ENCODE results near the gene BEX4.

DNA sequence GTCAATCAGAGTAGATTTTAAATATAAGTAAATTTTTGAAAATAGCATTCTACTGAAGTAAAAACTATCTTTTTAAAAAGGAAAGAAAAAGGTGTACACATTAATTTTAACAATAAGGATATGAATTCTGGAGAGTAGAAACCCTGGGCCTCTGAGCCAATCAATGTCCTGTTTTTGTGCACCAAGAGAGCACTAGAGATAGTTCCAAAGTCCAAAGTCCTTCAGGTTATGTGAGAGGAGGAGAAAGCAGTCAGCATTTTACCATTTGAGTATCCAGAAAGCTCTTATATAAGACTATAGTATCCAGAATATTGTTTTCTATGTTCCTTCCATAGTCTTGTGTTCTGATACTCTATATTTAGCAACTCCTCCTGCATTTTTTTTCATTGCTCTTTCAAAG is 43.4 kb downstream of the BEX4 start:
- TF ChIP-seq POLR2AphosphoS5 (IDR thresholded peaks at IDR 0.05) (no peak), EP300 (conservative IDR thresholded peaks at IDR 0.05; ENCODE audit: poor library complexity, severe bottlenecking) (no peak), CTCF (IDR thresholded peaks at IDR 0.05; ENCODE audit: poor library complexity, severe bottlenecking) (no peak), MXI1 (conservative IDR thresholded peaks at IDR 0.05; ENCODE audit: poor library complexity, severe bottlenecking) (no peak), TAF1 (IDR thresholded peaks at IDR 0.05; ENCODE audit: low read depth) (no peak), RAD21 (conservative IDR thresholded peaks at IDR 0.05) (no peak)
- TF ChIP-seq, protein P1, sequence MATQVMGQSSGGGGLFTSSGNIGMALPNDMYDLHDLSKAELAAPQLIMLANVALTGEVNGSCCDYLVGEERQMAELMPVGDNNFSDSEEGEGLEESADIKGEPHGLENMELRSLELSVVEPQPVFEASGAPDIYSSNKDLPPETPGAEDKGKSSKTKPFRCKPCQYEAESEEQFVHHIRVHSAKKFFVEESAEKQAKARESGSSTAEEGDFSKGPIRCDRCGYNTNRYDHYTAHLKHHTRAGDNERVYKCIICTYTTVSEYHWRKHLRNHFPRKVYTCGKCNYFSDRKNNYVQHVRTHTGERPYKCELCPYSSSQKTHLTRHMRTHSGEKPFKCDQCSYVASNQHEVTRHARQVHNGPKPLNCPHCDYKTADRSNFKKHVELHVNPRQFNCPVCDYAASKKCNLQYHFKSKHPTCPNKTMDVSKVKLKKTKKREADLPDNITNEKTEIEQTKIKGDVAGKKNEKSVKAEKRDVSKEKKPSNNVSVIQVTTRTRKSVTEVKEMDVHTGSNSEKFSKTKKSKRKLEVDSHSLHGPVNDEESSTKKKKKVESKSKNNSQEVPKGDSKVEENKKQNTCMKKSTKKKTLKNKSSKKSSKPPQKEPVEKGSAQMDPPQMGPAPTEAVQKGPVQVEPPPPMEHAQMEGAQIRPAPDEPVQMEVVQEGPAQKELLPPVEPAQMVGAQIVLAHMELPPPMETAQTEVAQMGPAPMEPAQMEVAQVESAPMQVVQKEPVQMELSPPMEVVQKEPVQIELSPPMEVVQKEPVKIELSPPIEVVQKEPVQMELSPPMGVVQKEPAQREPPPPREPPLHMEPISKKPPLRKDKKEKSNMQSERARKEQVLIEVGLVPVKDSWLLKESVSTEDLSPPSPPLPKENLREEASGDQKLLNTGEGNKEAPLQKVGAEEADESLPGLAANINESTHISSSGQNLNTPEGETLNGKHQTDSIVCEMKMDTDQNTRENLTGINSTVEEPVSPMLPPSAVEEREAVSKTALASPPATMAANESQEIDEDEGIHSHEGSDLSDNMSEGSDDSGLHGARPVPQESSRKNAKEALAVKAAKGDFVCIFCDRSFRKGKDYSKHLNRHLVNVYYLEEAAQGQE (IDR thresholded peaks at IDR 0.05; ENCODE audit: borderline replicate concordance) = no peak

Data from neural cell (in vitro differentiated cells).